Renal cortex interstitium (tissue), 15 donors: ENCODE measurements around the gene CDC7. TPM values are rescaled to one million over a fixed set of nuclear protein-coding genes. Genes with fewer than 3 reads are reported as not detected.
"Not testable (repeated sequence)": the region's sequence is repeated elsewhere in the genome, so short reads cannot be mapped to it uniquely, and the experiment has no call there.

Experiments
- DNase-seq, 11 donors: peaks; one replicate each; pipeline ENCODE4 v3.0.0-alpha.2; 2013; ENCODE audit warnings: low read depth in 9 of 11, low spot score in 4 of 11; ENCODE audit errors: extremely low read depth in 1 of 11
- long read RNA-seq, 16 experiments: transcript quantifications; one replicate each; lab custom pipeline, GENCODE V29; 2026
- polyA plus RNA-seq, 3 donors: library from polyadenylated mRNA; unstranded; fragments of 120-200 nt; gene quantifications; one replicate each; pipeline ENCODE4 v1.2.1, GENCODE V29; 2013; ENCODE audit not compliant: insufficient read length in 3 of 3

Gene CDC7
- 10 to 100 TPM; 25.5 to 31.9 (median 27.4) TPM for polyA plus RNA-seq
- long read RNA-seq, donor 1, partial matches to known transcripts = 0 of 3 reads
- long read RNA-seq, donor 1, other reads (novel, unspliced or antisense) = 0 of 3 reads
- long read RNA-seq, donor 2 = 0 reads
- long read RNA-seq, donor 3, partial matches to known transcripts = 0 of 3 reads
- long read RNA-seq, donor 3, other reads (novel, unspliced or antisense) = 0 of 3 reads
- long read RNA-seq, donor 4, partial matches to known transcripts = 0 of 2 reads
- long read RNA-seq, donor 4, other reads (novel, unspliced or antisense) = 0 of 2 reads
- long read RNA-seq, donor 5 = 0 reads
- long read RNA-seq, donor 6, partial matches to known transcripts = 5 of 5 reads
- long read RNA-seq, donor 6, other reads (novel, unspliced or antisense) = 0 of 5 reads
- long read RNA-seq, donor 7, partial matches to known transcripts = 0 of 1 reads
- long read RNA-seq, donor 7, other reads (novel, unspliced or antisense) = 0 of 1 reads
- long read RNA-seq, donor 8, partial matches to known transcripts = 0 of 1 reads
- long read RNA-seq, donor 8, other reads (novel, unspliced or antisense) = 0 of 1 reads
- long read RNA-seq, donor 9 = 0 reads
- long read RNA-seq, donor 10, partial matches to known transcripts = 0 of 1 reads
- long read RNA-seq, donor 10, other reads (novel, unspliced or antisense) = 0 of 1 reads
- long read RNA-seq, donor 11 = 0 reads
- long read RNA-seq, donor 12, partial matches to known transcripts = 0 of 1 reads
- long read RNA-seq, donor 12, other reads (novel, unspliced or antisense) = 0 of 1 reads
- long read RNA-seq, donor 13, partial matches to known transcripts = 8 of 11 reads
- long read RNA-seq, donor 13, other reads (novel, unspliced or antisense) = 0 of 11 reads
- long read RNA-seq, donor 14, partial matches to known transcripts = 0 of 1 reads
- long read RNA-seq, donor 14, other reads (novel, unspliced or antisense) = 0 of 1 reads
- long read RNA-seq, donor 15 = 0 reads
- long read RNA-seq, donor 16, partial matches to known transcripts = 6 of 9 reads
- long read RNA-seq, donor 16, other reads (novel, unspliced or antisense) = 0 of 9 reads

- peak; percentile 82 to 93 (median 89) for DNase-seq
These were observed at the start of gene CDC7 for GRCh38 chr1:91500756-91501522. Gene CDC7 (plus strand): TSS chr1:91500851. CDS start chr1:91501717, 866 bp downstream.

- DNase-seq = no peak
These were observed 46.5 kb upstream of the CDC7 start for GRCh38 chr1:91454136-91454535.

DNA sequence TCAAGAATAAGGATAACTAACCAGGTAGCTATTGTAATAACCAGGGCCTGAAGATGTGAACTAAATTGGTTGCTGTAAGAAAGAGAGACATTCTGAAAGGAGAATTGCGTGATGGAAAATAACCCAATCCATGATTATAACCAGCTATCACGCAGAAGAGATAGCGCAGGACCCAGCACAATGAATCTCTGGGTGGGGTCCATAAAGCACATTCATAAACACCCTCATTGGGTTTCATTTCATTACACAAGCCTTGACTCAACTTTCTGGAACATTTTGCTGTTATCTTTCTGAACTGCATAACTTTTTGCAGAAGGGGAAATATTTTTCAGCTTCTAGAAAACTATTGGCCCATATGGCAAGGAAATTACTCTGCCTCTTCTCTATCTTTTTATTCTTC, 45.3 kb upstream of the CDC7 start:
- no peak for DNase-seq

GRCh38 chr1:91455896-91456295, 44.8 kb upstream of the CDC7 start:
- peak in 5 of 11 donors; percentile 17 to 52 (median 36) for DNase-seq

- DNase-seq = not testable (repeated sequence)
These were observed 35.3 kb upstream of the CDC7 start for GRCh38 chr1:91465350-91465749.

DNA sequence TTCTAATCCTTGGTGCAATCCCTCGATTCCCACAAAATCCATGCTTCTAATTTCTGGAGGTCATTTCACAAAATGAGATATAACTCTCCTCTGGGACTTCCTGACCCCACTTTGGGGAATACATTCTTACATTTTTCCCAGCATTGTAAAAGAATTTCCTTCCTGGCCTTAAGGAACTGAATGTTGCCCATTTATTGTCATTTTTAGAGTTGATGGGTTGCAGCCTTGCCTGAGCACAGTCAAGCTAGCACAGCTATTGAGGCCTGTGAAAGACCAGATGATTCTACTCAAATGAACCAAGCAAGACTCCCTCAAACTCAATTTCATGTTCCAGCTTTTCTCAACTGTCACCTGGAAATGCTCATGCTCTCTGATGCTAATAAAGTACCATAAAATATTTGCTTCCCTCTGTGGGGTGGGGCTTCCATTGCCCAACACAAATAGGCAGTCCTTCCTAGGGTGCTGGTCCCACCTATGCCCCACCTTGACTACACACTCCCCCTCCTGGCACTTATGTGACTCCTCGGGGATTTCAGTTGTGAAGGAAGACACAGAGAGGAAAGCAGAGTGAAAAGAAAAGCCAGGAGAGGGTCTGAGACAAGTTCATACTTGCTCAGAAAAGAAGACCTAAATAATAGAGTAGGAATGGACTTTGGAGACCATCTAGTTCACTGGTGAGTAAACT, 24.0 kb upstream of the CDC7 start:
- peak in 9 of 11 donors; percentile 35 to 77 (median 59) for DNase-seq

DNA sequence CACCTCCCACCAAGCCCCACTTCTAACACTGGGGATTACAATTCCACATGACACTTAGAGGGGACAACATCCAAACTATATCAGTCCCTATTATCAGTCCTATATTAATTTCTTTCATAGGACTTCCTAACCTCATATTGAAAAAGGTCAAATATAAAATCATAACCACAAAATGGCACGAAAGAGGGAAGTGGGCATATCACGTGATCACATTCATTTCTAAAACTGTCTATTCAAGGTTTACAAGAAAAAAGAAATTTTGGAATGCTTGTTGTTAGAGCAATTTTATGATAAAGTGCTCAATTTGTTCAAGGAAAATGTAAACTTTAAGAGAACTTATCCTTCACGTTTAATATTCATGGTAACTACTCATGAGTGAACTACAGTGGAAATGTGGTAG, 13.2 kb upstream of the CDC7 start:
- DNase-seq = no peak

- no peak for DNase-seq
These were observed 10.2 kb upstream of the CDC7 start for GRCh38 chr1:91490501-91490900.

- DNase-seq = no peak
These were observed 2.6 kb upstream of the CDC7 start for GRCh38 chr1:91498035-91498434.

- DNase-seq = no peak
These were observed 2.0 kb upstream of the CDC7 start for GRCh38 chr1:91498498-91499245.

DNA sequence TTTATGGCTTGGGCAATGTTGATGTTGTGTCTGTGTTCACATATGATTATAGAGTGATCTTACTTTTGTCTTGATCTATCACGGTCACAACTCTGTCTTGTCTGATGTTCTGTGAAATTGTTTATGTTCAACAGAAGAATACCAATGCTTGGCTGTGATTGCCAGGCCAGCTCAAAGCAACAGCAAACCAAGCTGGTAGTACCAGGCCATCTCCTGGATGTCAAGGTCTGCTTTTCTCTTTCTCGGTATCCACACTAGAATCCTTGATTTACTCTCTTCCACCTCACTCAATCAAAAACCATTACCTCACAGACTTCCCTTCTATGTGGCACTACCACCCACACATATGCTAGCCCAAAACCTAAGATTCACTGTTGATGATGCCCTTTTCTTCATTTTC, 1.3 kb upstream of the CDC7 start:
- DNase-seq = no peak

DNA sequence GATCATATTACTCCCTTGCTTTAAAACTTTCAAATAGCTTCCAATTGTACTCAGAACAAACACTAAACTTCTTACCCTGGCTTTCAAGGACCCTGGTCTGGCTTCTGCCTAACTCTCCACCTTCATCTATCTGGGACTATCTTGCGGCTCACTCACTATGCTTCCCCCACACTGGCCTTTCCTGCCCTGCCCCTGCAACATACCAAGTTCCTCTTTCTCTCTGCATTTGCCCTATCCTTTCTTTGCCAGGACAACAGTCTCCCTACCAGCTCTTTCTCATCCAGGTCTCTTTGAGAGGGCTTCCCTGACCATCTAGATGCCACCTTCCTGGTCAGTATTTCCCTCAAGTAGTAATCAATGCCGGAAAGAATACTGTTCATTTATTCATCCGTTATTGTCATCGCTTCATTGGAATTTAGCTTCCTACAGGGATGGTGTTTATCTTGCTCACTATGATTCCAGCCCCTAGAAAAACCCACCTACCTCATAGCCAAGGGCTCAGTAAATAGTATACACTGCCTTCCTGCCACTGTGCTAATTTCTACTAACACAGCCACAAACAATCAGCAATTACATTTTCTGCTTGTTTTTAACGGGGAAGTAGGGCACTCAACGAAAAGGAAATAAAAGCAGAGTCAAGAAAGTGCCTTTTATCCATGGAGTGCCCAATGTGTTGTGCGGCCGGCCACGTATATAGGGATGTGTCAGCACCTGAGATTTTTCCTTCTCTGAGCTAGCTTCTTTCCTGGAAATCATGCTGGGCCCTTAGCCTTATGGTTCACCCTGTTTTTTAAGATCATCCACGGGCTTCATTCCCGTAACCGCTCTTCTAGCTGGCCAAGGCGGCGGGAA, 521 bp upstream of the CDC7 start:
- no peak for DNase-seq

DNA sequence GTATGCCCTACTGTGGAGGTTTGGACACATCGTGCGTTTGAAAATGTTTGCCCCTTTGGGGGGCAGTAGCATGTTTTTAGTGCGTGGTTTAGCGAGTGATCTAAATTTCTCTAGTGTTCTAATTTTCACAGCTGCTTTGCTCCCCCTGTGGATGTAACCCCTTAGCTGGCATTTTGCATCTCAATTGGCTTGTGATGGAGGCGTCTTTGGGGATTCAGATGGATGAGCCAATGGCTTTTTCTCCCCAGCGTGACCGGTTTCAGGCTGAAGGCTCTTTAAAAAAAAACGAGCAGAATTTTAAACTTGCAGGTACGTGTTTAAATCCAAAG, 836 bp downstream of the CDC7 start:
- DNase-seq = peak in 1 of 11 donors; percentile 63

DNA sequence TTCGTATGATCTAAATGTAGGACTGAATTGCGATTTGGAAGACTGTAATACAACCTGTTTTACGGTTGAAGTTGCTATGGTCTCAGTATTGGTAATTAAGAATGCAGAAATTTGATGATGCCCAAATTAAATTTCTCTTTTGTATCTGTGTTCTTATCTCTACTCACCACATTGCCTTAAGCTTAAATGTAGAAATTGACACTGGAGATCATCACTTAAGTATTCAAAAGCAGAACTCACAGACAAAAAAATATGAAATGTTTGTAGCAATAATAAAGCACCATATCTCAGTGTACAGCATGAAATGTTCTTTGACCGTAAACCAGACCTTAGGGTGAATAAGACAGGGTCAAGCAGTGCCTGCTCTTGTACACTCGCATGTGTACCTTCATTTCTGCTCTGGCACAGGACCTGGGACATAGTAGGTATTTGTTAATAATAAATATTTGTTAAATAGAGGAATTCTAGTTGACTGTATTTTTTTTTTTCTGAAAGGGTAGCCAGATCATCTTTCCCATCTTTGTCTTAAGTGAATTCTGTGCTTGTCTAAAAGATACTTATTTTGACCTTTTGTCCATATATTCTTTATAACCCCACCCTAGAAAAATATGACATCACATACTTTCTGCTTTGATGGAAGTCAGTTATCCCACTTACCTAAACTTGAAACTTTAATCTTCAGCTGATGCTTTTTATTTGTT, 1.5 kb downstream of the CDC7 start:
- DNase-seq = no peak

- peak in 2 of 11 donors; percentile 11 to 15 for DNase-seq
These were observed 2.1 kb downstream of the CDC7 start for GRCh38 chr1:91502672-91503184.

GRCh38 chr1:91503332-91503900, 2.8 kb downstream of the CDC7 start:
- DNase-seq = no peak
